ENCODE data around the gene RPS2.

DNA sequence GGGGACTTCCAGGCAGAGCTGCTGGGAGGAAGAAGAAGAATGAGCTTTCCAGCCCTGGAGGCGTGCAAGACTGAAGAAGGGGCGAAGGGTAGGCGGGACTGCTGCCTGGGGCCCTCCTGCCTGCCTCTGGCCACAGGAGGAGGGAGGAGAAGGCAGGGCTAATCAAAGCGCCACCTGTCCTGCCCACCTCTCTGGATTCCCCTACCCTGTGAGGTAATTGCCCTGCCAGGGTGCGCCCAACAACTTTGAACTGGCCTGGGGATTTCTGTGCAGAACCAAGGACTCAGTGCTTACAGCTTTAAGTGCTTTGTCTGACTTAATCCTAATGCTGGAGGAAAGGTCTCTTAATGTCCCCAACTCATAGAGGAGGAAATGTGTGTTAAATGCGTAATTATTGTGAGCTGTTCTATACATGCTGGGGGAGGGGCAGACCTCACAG, 16.8 kb upstream of the RPS2 start, which contains the start of gene NOXO1:
- TF ChIP-seq POLR2A (IDR thresholded peaks at IDR 0.05; ENCODE audit: low read depth, low read length) (no peak), POLR2AphosphoS5 (IDR thresholded peaks at IDR 0.05; ENCODE audit: low read depth, low read length) (no peak), TAF1 (IDR thresholded peaks at IDR 0.05; ENCODE audit: borderline replicate concordance, low read depth, low read length) (no peak)

All from GM12892 (cell line).